Measurements from ENCODE around the gene GIGYF1.
"Not testable (repeated sequence)": the region's sequence is repeated elsewhere in the genome, so short reads cannot be mapped to it uniquely, and the experiment has no call there.

Gene GIGYF1

DNA sequence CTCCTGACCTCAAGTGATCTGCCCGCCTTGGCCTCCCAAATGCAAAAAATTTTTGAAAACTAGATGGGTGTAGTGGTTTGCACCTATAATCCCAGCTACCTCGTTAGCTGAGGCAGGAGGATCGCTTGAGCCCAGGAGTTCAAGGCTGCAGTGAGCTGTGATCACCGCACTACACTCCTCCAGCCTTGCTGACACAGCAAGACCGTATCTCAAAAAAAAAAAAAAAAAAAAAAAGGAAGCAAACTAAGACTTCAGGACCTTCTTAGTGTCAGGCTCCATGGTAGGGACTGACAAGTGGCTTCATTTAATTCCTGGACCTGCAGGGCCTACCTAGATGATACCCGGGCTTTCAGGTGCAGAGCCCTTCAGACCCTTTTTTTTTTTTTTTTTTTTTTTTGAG is 14.3 kb upstream of the GIGYF1 start:
- no peak for FAIRE-seq

DNA sequence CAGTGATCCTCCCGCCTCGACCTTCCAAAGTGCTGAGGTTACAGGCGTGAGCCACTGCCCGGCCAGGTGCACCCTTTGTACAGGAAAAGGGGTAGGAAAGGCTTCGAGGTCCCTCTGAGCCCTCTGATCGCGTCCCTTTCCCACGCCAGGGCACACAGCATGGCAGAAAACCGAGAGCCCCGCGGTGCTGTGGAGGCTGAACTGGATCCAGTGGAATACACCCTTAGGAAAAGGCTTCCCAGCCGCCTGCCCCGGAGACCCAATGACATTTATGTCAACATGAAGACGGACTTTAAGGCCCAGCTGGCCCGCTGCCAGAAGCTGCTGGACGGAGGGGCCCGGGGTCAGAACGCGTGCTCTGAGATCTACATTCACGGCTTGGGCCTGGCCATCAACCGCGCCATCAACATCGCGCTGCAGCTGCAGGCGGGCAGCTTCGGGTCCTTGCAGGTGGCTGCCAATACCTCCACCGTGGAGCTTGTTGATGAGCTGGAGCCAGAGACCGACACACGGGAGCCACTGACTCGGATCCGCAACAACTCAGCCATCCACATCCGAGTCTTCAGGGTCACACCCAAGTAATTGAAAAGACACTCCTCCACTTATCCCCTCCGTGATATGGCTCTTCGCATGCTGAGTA is 12.7 kb upstream of the GIGYF1 start:
- FAIRE-seq = no peak

- FAIRE-seq = peak; percentile 87
Measured at GRCh38 chr7:100705753-100706671, 12.0 kb upstream of the GIGYF1 start, which contains the start of gene POP7. POP7 (plus strand) TSS chr7:100706121; CDS start chr7:100706831, 710 bp downstream.

GRCh38 chr7:100705320-100705752 is 11.3 kb upstream of the GIGYF1 start:
- FAIRE-seq = no peak

DNA sequence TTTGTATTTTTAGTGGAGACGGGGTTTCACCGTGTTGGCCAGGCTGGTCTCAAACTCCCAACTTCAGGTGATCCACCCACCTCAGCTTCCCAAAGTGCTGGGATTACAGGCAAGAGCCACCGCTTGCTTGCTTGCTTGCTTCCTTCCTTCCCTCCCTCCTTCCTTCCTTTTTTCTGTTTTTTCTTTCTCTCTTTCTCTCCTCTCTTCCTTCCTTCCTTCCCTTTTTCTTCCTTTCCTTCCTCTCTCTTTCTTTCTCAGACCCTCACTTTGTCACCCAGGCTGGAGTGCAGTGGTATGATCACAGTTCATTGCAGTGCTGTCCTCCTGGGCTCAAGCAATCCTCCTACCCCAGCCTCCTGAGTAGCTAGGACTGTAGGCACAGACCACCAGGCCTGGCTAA is 7.0 kb upstream of the GIGYF1 start:
- not testable (repeated sequence) for FAIRE-seq

GRCh38 chr7:100699018-100699417 is 5.0 kb upstream of the GIGYF1 start:
- no peak for FAIRE-seq

GRCh38 chr7:100696123-100696521 is 2.1 kb upstream of the GIGYF1 start:
- FAIRE-seq = no peak

- no peak for FAIRE-seq
Measured at GRCh38 chr7:100693312-100694097, 545 bp downstream of the GIGYF1 start.

DNA sequence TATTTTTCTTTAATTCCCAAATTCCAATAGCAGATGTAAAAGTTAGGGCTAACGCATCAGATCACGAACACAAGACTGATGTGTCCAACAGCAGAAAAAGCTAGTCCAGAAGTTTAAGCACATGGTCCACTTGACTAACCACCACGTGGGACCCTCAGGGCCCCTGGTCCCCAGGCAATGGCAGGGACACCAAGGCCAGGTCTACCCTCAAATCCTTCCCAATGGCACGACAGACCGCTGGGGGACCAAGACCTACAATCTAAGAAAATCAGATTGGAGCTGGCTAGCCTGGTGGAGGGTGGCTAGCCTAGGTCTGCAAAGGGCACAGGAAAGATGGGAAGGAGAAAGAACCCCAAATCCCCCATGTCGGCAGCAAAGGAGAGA is 1.5 kb downstream of the GIGYF1 start:
- no peak for FAIRE-seq

DNA sequence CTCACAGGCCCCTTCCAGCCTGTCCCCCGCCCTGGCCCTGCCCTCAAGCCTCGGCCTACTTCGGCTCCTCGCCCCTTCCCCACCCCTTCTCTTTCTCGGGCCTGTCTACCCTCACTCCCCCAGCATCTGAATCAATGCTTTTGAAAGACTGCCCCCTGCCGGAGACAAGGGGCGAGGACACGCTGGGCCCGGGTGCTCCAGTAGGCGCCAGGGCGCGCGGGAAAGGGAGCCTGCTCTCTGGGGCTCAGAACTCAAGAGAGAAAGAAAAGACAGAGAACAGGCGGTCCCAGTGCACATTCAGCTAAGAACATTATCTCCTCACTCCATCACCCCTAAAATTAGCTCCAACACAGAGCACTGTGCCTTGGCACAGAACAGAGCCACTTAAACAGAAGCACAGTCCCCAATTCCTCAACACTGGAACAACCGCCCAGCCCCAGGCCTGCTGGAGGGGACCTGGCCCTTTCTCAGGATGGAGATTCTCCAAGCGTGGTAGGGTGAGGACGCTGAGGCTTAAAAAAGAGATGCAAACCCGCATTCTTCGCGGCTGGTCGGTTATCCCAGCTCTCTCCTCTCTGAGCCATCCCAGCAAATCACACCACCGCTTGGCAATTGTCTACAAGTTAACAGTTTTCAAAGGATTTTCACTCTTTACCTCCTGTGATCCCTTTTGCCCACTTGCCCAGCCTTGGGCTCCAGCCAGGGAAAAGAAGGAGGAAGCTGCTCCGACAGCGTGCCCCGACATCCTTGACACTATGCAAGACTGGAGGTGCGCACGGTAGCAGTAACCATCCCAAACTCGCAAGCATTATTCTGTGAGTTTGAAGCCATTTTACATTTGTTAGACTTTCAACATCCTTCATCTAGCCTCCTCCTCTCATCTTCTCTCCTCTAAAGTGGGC is 2.1 kb downstream of the GIGYF1 start:
- FAIRE-seq = no peak

DNA sequence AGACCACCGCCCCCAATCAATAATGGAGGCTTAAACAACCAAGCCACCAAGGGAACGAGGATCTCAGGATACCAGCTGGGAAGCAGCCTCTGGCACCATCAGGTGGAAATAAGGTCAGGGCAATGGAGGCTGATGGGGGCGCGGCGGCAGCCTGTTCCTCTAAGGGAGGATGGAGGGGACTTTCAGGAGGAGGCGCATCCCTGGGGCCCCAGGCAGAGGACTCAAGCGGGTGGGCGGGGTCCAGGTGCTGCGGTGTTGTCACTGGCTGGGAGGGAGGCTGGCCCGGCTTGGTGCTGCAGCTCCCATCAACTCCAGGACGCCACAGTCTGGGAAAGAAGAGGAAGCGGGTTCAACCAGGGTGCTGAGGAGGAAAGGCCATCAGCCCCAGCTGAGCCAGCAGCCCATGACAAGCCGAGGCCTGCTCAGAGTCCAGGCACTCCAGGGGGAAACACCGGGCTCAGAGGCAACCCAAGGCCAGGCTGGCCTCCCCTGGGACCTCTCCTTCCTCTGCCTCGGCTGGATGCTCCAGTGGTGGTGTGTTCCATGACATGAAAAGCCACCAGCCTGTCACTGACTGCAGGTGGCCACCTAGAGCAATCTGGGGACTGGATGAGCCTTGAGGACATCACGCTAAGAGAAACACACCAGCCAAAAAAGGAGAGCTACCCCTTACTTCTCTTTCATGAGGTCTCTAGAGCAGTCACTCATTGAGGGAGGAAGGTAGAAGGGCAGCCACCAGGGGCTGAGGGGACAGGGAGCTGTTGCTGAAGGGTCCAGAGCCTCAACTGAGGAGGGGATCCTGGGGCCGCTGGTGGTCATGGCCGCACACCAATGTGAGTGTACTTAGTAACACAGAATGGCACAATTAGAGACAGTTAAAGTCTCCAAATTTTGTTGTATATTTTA is 4.6 kb downstream of the GIGYF1 start:
- no peak for FAIRE-seq

GRCh38 chr7:100688326-100688860 is 5.7 kb downstream of the GIGYF1 start:
- no peak for FAIRE-seq

DNA sequence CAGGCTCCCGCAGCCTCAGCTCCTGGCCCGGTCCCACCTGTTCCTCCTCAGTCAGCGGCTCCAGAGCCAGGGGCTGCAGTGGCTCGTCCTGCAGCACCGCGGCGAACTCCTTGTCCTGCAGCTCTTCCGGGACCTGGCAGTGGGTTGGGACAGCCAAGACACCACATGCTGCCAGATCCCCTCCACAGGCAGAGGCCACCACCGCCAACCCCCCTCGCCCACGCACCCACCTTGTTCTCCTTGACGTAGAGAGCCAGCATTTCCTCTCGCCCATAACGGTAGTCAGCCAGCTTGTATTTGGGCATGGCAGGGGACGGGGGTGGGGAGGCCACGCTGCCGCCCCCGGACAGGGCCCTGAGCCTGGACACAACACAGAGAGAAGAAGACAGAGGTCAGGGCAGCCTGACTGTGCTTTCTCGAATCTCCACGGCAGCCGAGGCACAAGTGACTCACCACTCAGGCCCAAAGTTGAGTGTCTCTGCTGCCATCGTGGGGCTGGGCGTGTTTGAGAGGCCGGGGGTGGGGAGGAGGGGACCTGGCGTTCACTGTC is 6.2 kb downstream of the GIGYF1 start:
- no peak for FAIRE-seq

GRCh38 chr7:100687261-100687660 is 6.8 kb downstream of the GIGYF1 start:
- FAIRE-seq = no peak

DNA sequence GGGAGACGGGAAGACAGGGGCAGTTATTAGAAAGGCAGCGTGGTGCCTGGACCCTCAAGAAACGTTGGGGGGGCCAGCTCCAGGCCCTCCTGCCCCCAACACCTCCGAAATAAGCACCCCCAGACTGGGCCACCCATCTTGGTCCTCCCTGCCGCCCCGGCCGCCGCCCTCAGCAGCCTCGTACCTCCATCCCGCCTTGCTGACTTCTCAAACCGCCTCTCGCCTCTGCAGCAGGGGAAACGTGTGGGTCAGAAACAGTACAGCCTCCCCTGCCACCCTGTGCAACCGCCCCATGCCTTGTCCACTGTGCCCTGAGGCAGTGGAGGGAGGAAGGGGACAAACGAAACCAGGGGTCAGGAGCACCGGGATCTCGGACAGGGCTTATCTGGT is 7.2 kb downstream of the GIGYF1 start:
- FAIRE-seq = no peak

- no peak for FAIRE-seq
Measured at GRCh38 chr7:100686201-100686821, 7.7 kb downstream of the GIGYF1 start.

GRCh38 chr7:100685631-100686145 is 8.4 kb downstream of the GIGYF1 start:
- FAIRE-seq = no peak

GRCh38 chr7:100685049-100685605 is 8.9 kb downstream of the GIGYF1 start:
- FAIRE-seq = no peak

DNA sequence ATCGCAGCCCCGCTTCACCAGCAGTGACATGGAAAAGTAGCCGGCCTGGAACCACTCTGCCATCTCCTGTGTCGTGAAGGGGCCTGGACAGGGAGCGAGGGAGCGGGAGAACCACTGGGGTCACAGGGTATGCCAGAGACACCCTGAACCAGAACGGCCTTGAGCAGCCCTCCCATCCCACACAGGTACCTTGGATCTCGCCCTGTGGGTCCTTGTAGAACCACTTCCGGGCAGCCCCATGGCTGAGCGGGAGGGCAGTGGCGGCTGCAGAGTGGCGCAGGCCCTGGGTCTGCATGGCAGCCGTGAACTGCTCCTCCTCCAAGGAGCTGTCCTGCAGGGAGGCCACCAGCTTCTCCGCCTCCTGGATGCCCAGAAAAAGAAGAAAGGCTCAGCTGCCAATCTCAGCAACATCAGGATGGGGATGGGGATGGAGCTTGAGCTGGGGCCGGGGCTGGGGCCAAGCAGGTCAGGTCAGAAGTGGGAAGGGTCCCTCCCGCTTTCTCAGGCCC is 9.5 kb downstream of the GIGYF1 start:
- no peak for FAIRE-seq
